Measurements from ENCODE around the gene CHRM3. TPM values are rescaled to one million over a fixed set of nuclear protein-coding genes. Genes with fewer than 3 reads are reported as not detected.
"Not testable (repeated sequence)": the region's sequence is repeated elsewhere in the genome, so short reads cannot be mapped to it uniquely, and the experiment has no call there.

The CHRM3 gene
- 0.29 TPM for total RNA-seq
- long read RNA-seq, partial matches to known transcripts = 0 of 1 reads
- long read RNA-seq, other reads (novel, unspliced or antisense) = 1 of 1 reads

GRCh38 chr1:239386453-239387303, at the start of gene CHRM3:
Gene CHRM3, plus strand, starts transcription at chr1:239386568. Its CDS starts 520,884 bp downstream, at chr1:239907452.
- DNase-seq (ENCODE audit: low spot score) = no peak

- no peak for DNase-seq (ENCODE audit: low spot score)
Measured at GRCh38 chr1:239337799-239338430, 48.5 kb upstream of the CHRM3 start.

- DNase-seq (ENCODE audit: low spot score) = no peak
Measured at GRCh38 chr1:239347776-239348175, 38.6 kb upstream of the CHRM3 start.

- no peak for DNase-seq (ENCODE audit: low spot score)
Measured at GRCh38 chr1:239348635-239349353, 37.6 kb upstream of the CHRM3 start.

GRCh38 chr1:239349699-239350098, 36.7 kb upstream of the CHRM3 start:
- no peak for DNase-seq (ENCODE audit: low spot score)

- DNase-seq (ENCODE audit: low spot score) = no peak
Measured at GRCh38 chr1:239353536-239353935, 32.8 kb upstream of the CHRM3 start.

- DNase-seq (ENCODE audit: low spot score) = no peak
Measured at GRCh38 chr1:239354231-239354630, 32.1 kb upstream of the CHRM3 start.

- no peak for DNase-seq (ENCODE audit: low spot score)
Measured at GRCh38 chr1:239357867-239358266, 28.5 kb upstream of the CHRM3 start.

GRCh38 chr1:239361403-239361802, 25.0 kb upstream of the CHRM3 start:
- no peak for DNase-seq (ENCODE audit: low spot score)

- DNase-seq (ENCODE audit: low spot score) = no peak
Measured at GRCh38 chr1:239363930-239364329, 22.4 kb upstream of the CHRM3 start.

- DNase-seq (ENCODE audit: low spot score) = no peak
Measured at GRCh38 chr1:239367196-239367810, 19.1 kb upstream of the CHRM3 start.

- DNase-seq (ENCODE audit: low spot score) = no peak
Measured at GRCh38 chr1:239368436-239369109, 17.8 kb upstream of the CHRM3 start.

GRCh38 chr1:239370869-239371268, 15.5 kb upstream of the CHRM3 start:
- not testable (repeated sequence) for DNase-seq (ENCODE audit: low spot score)

- DNase-seq (ENCODE audit: low spot score) = no peak
Measured at GRCh38 chr1:239382666-239383065, 3.7 kb upstream of the CHRM3 start.

- DNase-seq (ENCODE audit: low spot score) = no peak
Measured at GRCh38 chr1:239383714-239384113, 2.7 kb upstream of the CHRM3 start.

GRCh38 chr1:239387304-239388158, 1.2 kb downstream of the CHRM3 start:
- no peak for DNase-seq (ENCODE audit: low spot score)

GRCh38 chr1:239388159-239388485, 1.8 kb downstream of the CHRM3 start:
- no peak for DNase-seq (ENCODE audit: low spot score)

- no peak for DNase-seq (ENCODE audit: low spot score)
Measured at GRCh38 chr1:239388578-239388977, 2.2 kb downstream of the CHRM3 start.

GRCh38 chr1:239389703-239390102, 3.3 kb downstream of the CHRM3 start:
- DNase-seq (ENCODE audit: low spot score) = no peak

- DNase-seq (ENCODE audit: low spot score) = no peak
Measured at GRCh38 chr1:239392271-239392670, 5.9 kb downstream of the CHRM3 start.

Measured in mesenteric fat pad (tissue), 1 donor.